GM23338 (cell line): Measurements from ENCODE around the gene TOM1L1. TPM values are rescaled to one million over a fixed set of nuclear protein-coding genes. Genes with fewer than 3 reads are reported as not detected.

Source experiments
- ATAC-seq: fragments of 200-7000 bp; cut with Tn5 transposase; 3 replicates; pipeline ENCODE4 v1.9.1; 2020
- DNase-seq: peaks from one replicate; pipeline ENCODE4 v3.0.0-alpha.2; 2015; ENCODE audit warnings: low spot score
- H2AFZ ChIP-seq: fragments of 200-600 bp; sonication (generic); 2 replicates; pipeline ENCODE4 v1.8.0; 2016; ENCODE audit warnings: antibody characterized with exemption, mild to moderate bottlenecking, moderate library complexity
- H3F3A ChIP-seq: fragments of 200-600 bp; sonication (generic); replicated peaks from 2 replicates; pipeline ENCODE4 v1.8.0; 2017; ENCODE audit warnings: antibody characterized with exemption, mixed run types, low read depth
- H3K27ac ChIP-seq: fragments of 200-600 bp; sonication (generic); 2 replicates; pipeline ENCODE4 v1.6.1; 2016; ENCODE audit warnings: low read depth
- H3K27me3 ChIP-seq: fragments of 200-600 bp; sonication (generic); 2 replicates; pipeline ENCODE4 v1.8.0; 2016; ENCODE audit warnings: mild to moderate bottlenecking, mixed run types, moderate library complexity; ENCODE audit not compliant: insufficient read depth
- H3K36me3 ChIP-seq: fragments of 200-600 bp; sonication (generic); 2 replicates; pipeline ENCODE4 v1.8.0; 2016; ENCODE audit warnings: mild to moderate bottlenecking; ENCODE audit not compliant: insufficient read depth
- H3K4me1 ChIP-seq: fragments of 200-600 bp; sonication (generic); 2 replicates; pipeline ENCODE4 v1.8.0; 2016; ENCODE audit warnings: mild to moderate bottlenecking, moderate library complexity; ENCODE audit not compliant: insufficient read depth
- H3K4me2 ChIP-seq: fragments of 200-600 bp; sonication (generic); 2 replicates; pipeline ENCODE4 v1.7.1; 2017; ENCODE audit warnings: mixed run types
- H3K4me3 ChIP-seq: fragments of 200-600 bp; sonication (generic); 2 replicates; pipeline ENCODE4 v1.6.1; 2016; ENCODE audit warnings: mixed run types
- H3K79me2 ChIP-seq: fragments of 200-600 bp; sonication (generic); replicated peaks from 2 replicates; pipeline ENCODE4 v1.8.0; 2017; ENCODE audit warnings: mild to moderate bottlenecking; ENCODE audit not compliant: insufficient read depth
- H3K9me2 ChIP-seq: fragments of 200-600 bp; sonication (generic); 2 replicates; pipeline ENCODE4 v1.8.0; 2017; ENCODE audit not compliant: insufficient read depth
- H4K20me1 ChIP-seq: fragments of 200-600 bp; sonication (generic); replicated peaks from 2 replicates; pipeline ENCODE4 v1.8.0; 2017; ENCODE audit warnings: mild to moderate bottlenecking; ENCODE audit not compliant: insufficient read depth
- H3K27ac Mint-ChIP-seq: 2 replicates; pipeline ENCODE4 v1.8.0; 2020; ENCODE audit warnings: inconsistent platforms, mild to moderate bottlenecking, moderate library complexity, mixed read lengths
- H3K27me3 Mint-ChIP-seq: 3 replicates; pipeline ENCODE4 v1.8.0; 2022; ENCODE audit warnings: low read depth, mild to moderate bottlenecking, moderate library complexity, mixed read lengths, inconsistent platforms; ENCODE audit not compliant: insufficient read depth, poor library complexity
- H3K36me3 Mint-ChIP-seq: 3 replicates; pipeline ENCODE4 v1.8.0; 2021; ENCODE audit warnings: low read depth, mild to moderate bottlenecking, inconsistent platforms, moderate library complexity, mixed read lengths
- H3K4me1 Mint-ChIP-seq: 3 replicates; pipeline ENCODE4 v1.8.0; 2020; ENCODE audit warnings: mild to moderate bottlenecking, inconsistent platforms, mixed read lengths
- H3K4me3 Mint-ChIP-seq: 3 replicates; pipeline ENCODE4 v1.8.0; 2021; ENCODE audit warnings: moderate library complexity, mild to moderate bottlenecking, inconsistent platforms, mixed read lengths
- H3K9me3 Mint-ChIP-seq: 3 replicates; pipeline ENCODE4 v1.8.0; 2020; ENCODE audit warnings: moderate library complexity, mild to moderate bottlenecking, inconsistent platforms, mixed read lengths
- CREB1 ChIP-seq: fragments of 250-450 bp; sonication (Bioruptor Pico); IDR thresholded peaks from 2 replicates; pipeline ENCODE4 v1.5.0; 2020; ENCODE audit warnings: low read depth, mild to moderate bottlenecking, moderate library complexity
- ETS1 ChIP-seq: IDR thresholded peaks from 2 replicates; pipeline ENCODE4 v1.6.1; 2016; ENCODE audit warnings: antibody characterized with exemption
- EZH2 ChIP-seq: fragments of 200-600 bp; sonication (generic); IDR thresholded peaks from one replicate; pipeline ENCODE4 v1.8.0; 2017; ENCODE audit warnings: antibody characterized with exemption, mild to moderate bottlenecking, low read depth; ENCODE audit not compliant: unreplicated experiment
- EZH2phosphoT487 ChIP-seq: fragments of 200-600 bp; sonication (generic); IDR thresholded peaks from one replicate; pipeline ENCODE4 v1.8.1; 2018; ENCODE audit warnings: antibody characterized with exemption; ENCODE audit not compliant: unreplicated experiment
- JUNB ChIP-seq: IDR thresholded peaks from one replicate; pipeline ENCODE4 v1.6.1; 2016; ENCODE audit warnings: antibody characterized with exemption; ENCODE audit not compliant: unreplicated experiment
- POLR2AphosphoS5 ChIP-seq: IDR thresholded peaks from 2 replicates; pipeline ENCODE4 v1.6.1; 2016; ENCODE audit warnings: antibody characterized with exemption, low read depth
- STAT1 ChIP-seq: IDR thresholded peaks from one replicate; pipeline ENCODE4 v1.6.1; 2016; ENCODE audit warnings: antibody characterized with exemption; ENCODE audit not compliant: unreplicated experiment
- ZNF462 ChIP-seq: fragments of 250-450 bp; sonication (Bioruptor Pico); IDR thresholded peaks from 2 replicates; pipeline ENCODE4 v1.5.0; 2020; ENCODE audit warnings: mild to moderate bottlenecking, moderate library complexity
- polyA plus RNA-seq: library from polyadenylated mRNA; unstranded; fragments of >200 nt; fragmentation: Nextera tagmentation; extraction: Ambion mirVana; gene quantifications from 2 replicates; pipeline ENCODE4 v1.2.1, GENCODE V29; 2016
- total RNA-seq: library from RNA; depleted of rRNA; stranded (reverse); fragments of >200 nt; shearing (Covaris generic); gene quantifications from 2 replicates; pipeline ENCODE4 v1.2.3, GENCODE V29; 2014

Gene TOM1L1
- total and polyA plus RNA-seq, 2 experiments from 2014 or later = 46.8 to 58.0 TPM

GRCh38 chr17:54882371-54882770, 18.3 kb upstream of the TOM1L1 start (continued):
- no peak for TF ChIP-seq ZNF462 (CRISPR knock-in tag)

- H3K27me3 ChIP-seq = no peaks in the 10 kb centered on the region
- Mint-ChIP-seq H3K27ac (no peak overlapping the region), H3K4me1 (no peaks in the 10 kb centered on the region), H3K27me3 (no peaks in the 10 kb centered on the region), H3K9me3 (peaks cover 3% of the 10 kb centered on the region), H3K36me3 (peaks cover under 1% of the 10 kb centered on the region), H3K4me3 (no peak overlapping the region)
- no peaks in the 10 kb centered on the region for H3K79me2 ChIP-seq
- no peak overlapping the region for H3K4me2 ChIP-seq
- ATAC-seq (no peak), DNase-seq (no peak)
- no peak overlapping the region for H3K27ac ChIP-seq
- no peaks in the 10 kb centered on the region for H4K20me1 ChIP-seq
- no peak overlapping the region for H2AFZ ChIP-seq
- TF ChIP-seq EZH2phosphoT487 (no peak), ETS1 (no peak), CREB1 (no peak), STAT1 (no peak), EZH2 (no peak), POLR2AphosphoS5 (no peak), ZNF462 (CRISPR knock-in tag) (no peak), JUNB (no peak)
- H3K36me3 ChIP-seq = peaks cover 1% of the 10 kb centered on the region; the same call in 1 of the 2 replicates
- H3K9me2 ChIP-seq = peaks cover 14% of the 10 kb centered on the region
- peaks cover 3% of the 10 kb centered on the region; the same call in 1 of the 2 replicates for H3K4me1 ChIP-seq
- no peak overlapping the region for H3K4me3 ChIP-seq
- H3F3A ChIP-seq = no peaks in the 10 kb centered on the region
Observed at GRCh38 chr17:54882950-54883349, 17.7 kb upstream of the TOM1L1 start.
